ENCODE results near the gene HHEX. TPM values are rescaled to one million over a fixed set of nuclear protein-coding genes. Genes with fewer than 3 reads are reported as not detected.

Gene HHEX
- polyA plus RNA-seq = not detected in 3 replicates
- polyA plus RNA-seq (2011; ENCODE audit: low read depth) = not detected
- polyA plus RNA-seq (2011; cell fraction: cytosol; rRNA removed) = not detected in 2 replicates
- polyA plus RNA-seq (2011; cell fraction: nucleus; rRNA removed) = not detected in 2 replicates
- polyA plus RNA-seq (2012; ENCODE audit: low replicate concordance) = not detected in 2 replicates
- polyA minus RNA-seq = not detected in 3 replicates
- polyA minus RNA-seq (2011; cell fraction: cytosol; rRNA and poly(A)+ RNA removed) = 1.2 TPM
- polyA minus RNA-seq (2011; cell fraction: nucleus; rRNA and poly(A)+ RNA removed) = not detected in 2 replicates

DNA sequence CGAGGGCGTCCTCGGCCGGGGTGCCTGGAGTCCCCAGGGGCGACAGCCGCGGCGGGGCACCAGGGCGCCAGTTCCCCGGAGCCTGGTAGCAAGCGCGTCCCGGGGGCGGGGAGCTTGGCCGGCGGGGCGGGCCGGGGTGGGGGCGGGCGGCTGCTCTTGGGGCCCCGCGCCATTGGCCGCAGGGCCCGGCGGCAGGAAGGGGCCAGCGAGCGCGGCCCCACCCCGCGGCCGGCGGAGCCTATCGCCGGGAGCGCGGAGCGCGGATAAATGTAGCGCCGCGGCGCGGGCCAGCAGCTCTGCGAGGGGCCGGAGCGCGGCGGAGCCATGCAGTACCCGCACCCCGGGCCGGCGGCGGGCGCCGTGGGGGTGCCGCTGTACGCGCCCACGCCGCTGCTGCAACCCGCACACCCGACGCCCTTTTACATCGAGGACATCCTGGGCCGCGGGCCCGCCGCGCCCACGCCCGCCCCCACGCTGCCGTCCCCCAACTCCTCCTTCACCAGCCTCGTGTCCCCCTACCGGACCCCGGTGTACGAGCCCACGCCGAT is at the start of gene HHEX:
Gene HHEX, plus strand, starts transcription at position 293 of the 548 bp plus-strand sequence. Its CDS starts 32 bp downstream, at position 325.
- FAIRE-seq = no peak

DNA sequence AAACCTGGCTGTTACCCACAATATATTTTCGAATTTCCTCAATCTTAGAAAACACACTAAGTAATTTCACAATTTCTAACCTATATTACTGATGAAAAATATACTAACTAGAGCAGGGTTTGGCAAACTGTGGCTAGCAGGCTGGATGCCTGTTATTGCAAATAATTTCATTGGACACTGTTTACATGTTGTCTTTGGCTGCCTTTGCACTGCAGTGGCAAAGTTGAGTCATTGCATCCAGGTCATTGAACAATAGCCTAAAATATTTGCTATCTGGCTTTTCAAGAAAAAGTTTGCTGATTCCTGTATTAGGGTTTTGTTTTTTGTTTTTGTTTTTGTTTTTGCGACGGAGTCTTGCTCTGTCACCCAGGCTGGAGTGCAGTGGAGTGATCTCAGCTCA is 49.6 kb upstream of the HHEX start:
- dilution Hi-C loops (cut with MboI; ENCODE audit: extremely low pct_ligation_motif_present, low sequenced_read_pairs) = no loop called here
- no peak for FAIRE-seq
- Histone ChIP-seq H3K9me1 (ENCODE audit: control insufficient read depth, extremely low read depth, insufficient read depth, low read length) (no peaks in the 10 kb centered on the region), H3K9me3 (ENCODE audit: control insufficient read depth, low read depth, low read length) (no peaks in the 10 kb centered on the region), H4K20me1 (ENCODE audit: control insufficient read depth, extremely low read depth, insufficient read depth, low read length) (no peaks in the 10 kb centered on the region), H3K27me3 (ENCODE audit: control insufficient read depth, extremely low read depth, insufficient read depth, low read length) (no peaks in the 10 kb centered on the region), H3K27ac (ENCODE audit: control insufficient read depth, insufficient read depth, low read length) (no peak overlapping the region), H3K9ac (ENCODE audit: control insufficient read depth, extremely low read depth, insufficient read depth, low read length) (no peak overlapping the region), H3K4me3 (ENCODE audit: control insufficient read depth in 2 of 3, extremely low read depth in 1 of 3, insufficient read depth in 2 of 3, low read depth in 1 of 3, low read length in 3 of 3) (no peak overlapping the region), H3K4me2 (ENCODE audit: control insufficient read depth, extremely low read depth, insufficient read depth, low read depth, low read length) (no peak overlapping the region), H3K79me2 (ENCODE audit: control insufficient read depth, insufficient read depth, low read length) (no peaks in the 10 kb centered on the region), H2AFZ (ENCODE audit: control insufficient read depth, low read length) (no peak overlapping the region), H3K36me3 (ENCODE audit: control insufficient read depth in 2 of 2, extremely low read depth in 1 of 2, insufficient read depth in 2 of 2, low read length in 2 of 2) (peaks cover 0 to 10% of the 10 kb centered on the region in 2 experiments), H3K4me1 (ENCODE audit: control insufficient read depth, extremely low read depth, insufficient read depth, low read length) (no peaks in the 10 kb centered on the region)
- no peak for DNase-seq (ENCODE audit: low read depth, low spot score)
- no peak for TF ChIP-seq EZH2 (IDR thresholded peaks at IDR 0.05; ENCODE audit: low read length)
- TF ChIP-seq, protein P1, sequence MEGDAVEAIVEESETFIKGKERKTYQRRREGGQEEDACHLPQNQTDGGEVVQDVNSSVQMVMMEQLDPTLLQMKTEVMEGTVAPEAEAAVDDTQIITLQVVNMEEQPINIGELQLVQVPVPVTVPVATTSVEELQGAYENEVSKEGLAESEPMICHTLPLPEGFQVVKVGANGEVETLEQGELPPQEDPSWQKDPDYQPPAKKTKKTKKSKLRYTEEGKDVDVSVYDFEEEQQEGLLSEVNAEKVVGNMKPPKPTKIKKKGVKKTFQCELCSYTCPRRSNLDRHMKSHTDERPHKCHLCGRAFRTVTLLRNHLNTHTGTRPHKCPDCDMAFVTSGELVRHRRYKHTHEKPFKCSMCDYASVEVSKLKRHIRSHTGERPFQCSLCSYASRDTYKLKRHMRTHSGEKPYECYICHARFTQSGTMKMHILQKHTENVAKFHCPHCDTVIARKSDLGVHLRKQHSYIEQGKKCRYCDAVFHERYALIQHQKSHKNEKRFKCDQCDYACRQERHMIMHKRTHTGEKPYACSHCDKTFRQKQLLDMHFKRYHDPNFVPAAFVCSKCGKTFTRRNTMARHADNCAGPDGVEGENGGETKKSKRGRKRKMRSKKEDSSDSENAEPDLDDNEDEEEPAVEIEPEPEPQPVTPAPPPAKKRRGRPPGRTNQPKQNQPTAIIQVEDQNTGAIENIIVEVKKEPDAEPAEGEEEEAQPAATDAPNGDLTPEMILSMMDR (optimal IDR thresholded peaks at IDR 0.05 in 1 of 3, IDR thresholded peaks at IDR 0.05 in 1 of 3, conservative IDR thresholded peaks at IDR 0.05 in 1 of 3; ENCODE audit: extremely low read depth in 1 of 3, insufficient read depth in 2 of 3, low read length in 3 of 3) = peak in 1 of 3 experiments; percentile 7

More for the DNA sequence above, at the start of gene HHEX:
- no peak for DNase-seq (ENCODE audit: low read depth, low spot score)
- peak within 1 kb of the TSS; percentile 26 for H2AFZ ChIP-seq (ENCODE audit: control insufficient read depth, low read length)
- H3K79me2 ChIP-seq (ENCODE audit: control insufficient read depth, insufficient read depth, low read length) = no peaks in the 10 kb centered on the region
- peaks cover 56% of the 10 kb centered on the region for H3K27me3 ChIP-seq (ENCODE audit: control insufficient read depth, extremely low read depth, insufficient read depth, low read length)
- no peak within 1 kb of the TSS for H3K9ac ChIP-seq (ENCODE audit: control insufficient read depth, extremely low read depth, insufficient read depth, low read length)
- no peaks in the 10 kb centered on the region for H3K9me1 ChIP-seq (ENCODE audit: control insufficient read depth, extremely low read depth, insufficient read depth, low read length)
- H4K20me1 ChIP-seq (ENCODE audit: control insufficient read depth, extremely low read depth, insufficient read depth, low read length) = no peaks in the 10 kb centered on the region
- TF ChIP-seq EZH2 (IDR thresholded peaks at IDR 0.05; ENCODE audit: low read length) = no peak
- TF ChIP-seq, protein P1 (optimal IDR thresholded peaks at IDR 0.05 in 1 of 3, IDR thresholded peaks at IDR 0.05 in 1 of 3, conservative IDR thresholded peaks at IDR 0.05 in 1 of 3; ENCODE audit: extremely low read depth in 1 of 3, insufficient read depth in 2 of 3, low read length in 3 of 3) = no peak
- H3K4me1 ChIP-seq (ENCODE audit: control insufficient read depth, extremely low read depth, insufficient read depth, low read length) = no peaks in the 10 kb centered on the region
- peak within 1 kb of the TSS; percentile 22 to 47 (median 26) for H3K4me3 ChIP-seq (ENCODE audit: control insufficient read depth in 2 of 3, extremely low read depth in 1 of 3, insufficient read depth in 2 of 3, low read depth in 1 of 3, low read length in 3 of 3)
- H3K36me3 ChIP-seq (ENCODE audit: control insufficient read depth in 2 of 2, extremely low read depth in 1 of 2, insufficient read depth in 2 of 2, low read length in 2 of 2) = no peaks in the 10 kb centered on the region
- peak within 1 kb of the TSS; percentile 64 for H3K4me2 ChIP-seq (ENCODE audit: control insufficient read depth, extremely low read depth, insufficient read depth, low read depth, low read length)
- H3K9me3 ChIP-seq (ENCODE audit: control insufficient read depth, low read depth, low read length) = peaks cover 2% of the 10 kb centered on the region
- H3K27ac ChIP-seq (ENCODE audit: control insufficient read depth, insufficient read depth, low read length) = no peak within 1 kb of the TSS
- dilution Hi-C loops (cut with MboI; ENCODE audit: extremely low pct_ligation_motif_present, low sequenced_read_pairs) = no loop called here
